H9 (cell line): Measurements from ENCODE around the gene SEC61A1. TPM values are rescaled to one million over a fixed set of nuclear protein-coding genes. Genes with fewer than 3 reads are reported as not detected.

Source experiments
- DNase-seq: peaks from one replicate; pipeline ENCODE4 v3.0.0-alpha.2; 2017
- H2AFZ ChIP-seq: one replicate; pipeline ENCODE4 v1.6.1; 2013; ENCODE audit warnings: mild to moderate bottlenecking, low read length, control low read depth, moderate library complexity
- H2AK5ac ChIP-seq: 2 replicates; pipeline ENCODE4 v1.6.1; 2013; ENCODE audit warnings: low read length, control low read depth, mixed read lengths; ENCODE audit not compliant: insufficient read length
- H2BK120ac ChIP-seq: one replicate; pipeline ENCODE4 v1.6.1; 2013; ENCODE audit warnings: low read depth, mild to moderate bottlenecking, low read length, control low read depth, inconsistent platforms; ENCODE audit not compliant: poor library complexity, severe bottlenecking
- H2BK12ac ChIP-seq: 2 replicates; pipeline ENCODE4 v1.6.1; 2013; ENCODE audit warnings: low read length, control low read depth, mixed read lengths, low read depth; ENCODE audit not compliant: insufficient read length
- H2BK15ac ChIP-seq: 2 replicates; pipeline ENCODE4 v1.6.1; 2013; ENCODE audit warnings: low read depth, low read length, control low read depth
- H2BK20ac ChIP-seq: one replicate; pipeline ENCODE4 v1.6.1; 2013; ENCODE audit warnings: low read depth, mild to moderate bottlenecking, low read length, control low read depth, inconsistent platforms; ENCODE audit not compliant: poor library complexity, severe bottlenecking
- H2BK5ac ChIP-seq: 2 replicates; pipeline ENCODE4 v1.6.1; 2013; ENCODE audit warnings: low read length, control low read depth, mixed read lengths; ENCODE audit not compliant: insufficient read length
- H3K14ac ChIP-seq: 2 replicates; pipeline ENCODE4 v1.6.1; 2013; ENCODE audit warnings: low read length, control low read depth; ENCODE audit not compliant: insufficient read depth
- H3K18ac ChIP-seq: 2 replicates; pipeline ENCODE4 v1.6.1; 2013; ENCODE audit warnings: low read depth, mild to moderate bottlenecking, mixed read lengths, low read length, control low read depth; ENCODE audit not compliant: insufficient read length
- H3K23ac ChIP-seq: 2 replicates; pipeline ENCODE4 v1.6.1; 2013; ENCODE audit warnings: low read length, control low read depth, mixed read lengths, low read depth; ENCODE audit not compliant: insufficient read length
- H3K23me2 ChIP-seq: 2 replicates; pipeline ENCODE4 v1.6.1; 2013; ENCODE audit warnings: low read depth, mild to moderate bottlenecking, mixed read lengths, low read length, control low read depth; ENCODE audit not compliant: insufficient read length, poor library complexity, severe bottlenecking
- H3K27ac ChIP-seq: 2 replicates; pipeline ENCODE4 v1.5.1; 2013; ENCODE audit warnings: low read length, control low read depth, mixed read lengths, low read depth; ENCODE audit not compliant: insufficient read length
- H3K27me3 ChIP-seq: 2 replicates; pipeline ENCODE4 v1.6.1; 2013; ENCODE audit warnings: low read length, control low read depth, inconsistent platforms; ENCODE audit not compliant: insufficient read depth
- H3K4ac ChIP-seq: 2 replicates; pipeline ENCODE4 v1.6.1; 2013; ENCODE audit warnings: low read depth, mild to moderate bottlenecking, control low read depth, inconsistent platforms, low read length, moderate library complexity
- H3K4me1 ChIP-seq: 2 replicates; pipeline ENCODE4 v1.6.1; 2013; ENCODE audit warnings: low read length, control low read depth, inconsistent platforms; ENCODE audit not compliant: insufficient read depth
- H3K4me2 ChIP-seq: 2 replicates; pipeline ENCODE4 v1.6.1; 2013; ENCODE audit warnings: low read length, control low read depth, mixed read lengths; ENCODE audit not compliant: insufficient read length, insufficient read depth
- H3K56ac ChIP-seq: 2 replicates; pipeline ENCODE4 v1.6.1; 2013; ENCODE audit warnings: low read depth, mild to moderate bottlenecking, mixed read lengths, low read length, control low read depth; ENCODE audit not compliant: insufficient read length
- H3K79me1 ChIP-seq: 2 replicates; pipeline ENCODE4 v1.6.1; 2013; ENCODE audit warnings: low read depth, mild to moderate bottlenecking, moderate library complexity, low read length, control low read depth, inconsistent platforms; ENCODE audit not compliant: insufficient read depth, poor library complexity, severe bottlenecking
- H3K79me2 ChIP-seq: 2 replicates; pipeline ENCODE4 v1.6.1; 2013; ENCODE audit warnings: low read length, control low read depth, inconsistent platforms; ENCODE audit not compliant: insufficient read depth
- H3K9ac ChIP-seq: 2 replicates; pipeline ENCODE4 v1.6.1; 2013; ENCODE audit warnings: low read length, control low read depth, mixed read lengths; ENCODE audit not compliant: insufficient read length; ENCODE audit errors: extremely low read depth
- H3K9me3 ChIP-seq: one replicate; pipeline ENCODE4 v1.6.1; 2013; ENCODE audit warnings: low read depth, low read length, inconsistent platforms; ENCODE audit not compliant: control insufficient read depth
- H3T11ph ChIP-seq: one replicate; pipeline ENCODE4 v1.6.1; 2013; ENCODE audit warnings: mild to moderate bottlenecking, low read length, control low read depth, inconsistent platforms
- H4K20me1 ChIP-seq: one replicate; pipeline ENCODE4 v1.6.1; 2013; ENCODE audit not compliant: control insufficient read depth, insufficient read length, insufficient read depth
- H4K5ac ChIP-seq: 2 replicates; pipeline ENCODE4 v1.6.1; 2013; ENCODE audit warnings: low read depth, mild to moderate bottlenecking, mixed read lengths, low read length, control low read depth; ENCODE audit not compliant: insufficient read length
- H4K8ac ChIP-seq: replicated peaks from 2 replicates; pipeline ENCODE4 v1.6.1; 2013; ENCODE audit warnings: low read length, control low read depth, mixed read lengths, low read depth; ENCODE audit not compliant: insufficient read length
- H4K91ac ChIP-seq: 2 replicates; pipeline ENCODE4 v1.6.1; 2013; ENCODE audit warnings: low read depth, mild to moderate bottlenecking, moderate library complexity, mixed read lengths, low read length, control low read depth; ENCODE audit not compliant: insufficient read length
- H3K27ac Mint-ChIP-seq, 3 experiments: 2 replicates in 2 of 3; 3 replicates in 1 of 3; pipeline ENCODE4 v1.8.0; 2020 to 2021; ENCODE audit warnings: mixed read lengths in 3 of 3, mild to moderate bottlenecking in 1 of 3, moderate library complexity in 1 of 3
- H3K27me3 Mint-ChIP-seq: 2 replicates; pipeline ENCODE4 v1.8.0; 2021; ENCODE audit warnings: low read depth, mild to moderate bottlenecking, moderate library complexity, mixed read lengths
- H3K36me3 Mint-ChIP-seq, 3 experiments: 2 replicates in 2 of 3; 3 replicates in 1 of 3; pipeline ENCODE4 v1.8.0; 2020 to 2021; ENCODE audit warnings: low read depth in 3 of 3, mixed read lengths in 3 of 3; ENCODE audit not compliant: insufficient read depth in 1 of 3
- H3K4me1 Mint-ChIP-seq, 2 experiments: 2 replicates each; pipeline ENCODE4 v1.8.0; 2020; ENCODE audit warnings: mixed read lengths in 2 of 2
- H3K4me3 Mint-ChIP-seq, 2 experiments: 2 replicates in 1 of 2; 3 replicates in 1 of 2; pipeline ENCODE4 v1.8.0; 2020 to 2021; ENCODE audit warnings: mild to moderate bottlenecking in 2 of 2, mixed read lengths in 2 of 2, moderate library complexity in 1 of 2
- H3K9me3 Mint-ChIP-seq, 2 experiments: 2 replicates in 1 of 2; 3 replicates in 1 of 2; pipeline ENCODE4 v1.8.0; 2020; ENCODE audit warnings: mild to moderate bottlenecking in 2 of 2, mixed read lengths in 2 of 2, moderate library complexity in 1 of 2
- CTCF ChIP-seq: fragments of 200-600 bp; sonication (generic); conservative IDR thresholded peaks from 3 replicates; pipeline ENCODE4 v1.8.0; 2021; ENCODE audit warnings: antibody characterized with exemption, mild to moderate bottlenecking
- WGBS: extraction: QIAGEN DNeasy Blood & Tissue Kit; methylation state at CpG from one replicate; pipeline ENCODE4 v1.1.7; 2013; ENCODE audit warnings: missing lambda C conversion rate, low lambda C conversion rate, mixed read lengths; ENCODE audit not compliant: insufficient read length; ENCODE audit errors: extremely low coverage; 5-methylcytosine and 5-hydroxymethylcytosine counted together
- total RNA-seq: library from RNA; stranded (reverse); gene quantifications from 2 replicates; pipeline ENCODE4 v1.2.1, GENCODE V29; 2021

SEC61A1 gene
- total RNA-seq, 1 experiment from 2014 or later, result 146 TPM

GRCh38 chr3:128113817-128114794, 61.9 kb downstream of the SEC61A1 start:
- Histone ChIP-seq H2BK5ac (no peak overlapping the region), H3T11ph (no peak overlapping the region), H3K79me2 (0 out of 2 replicates have a peak, but pooled peaks cover 2% of the 10 kb centered on the region), H4K91ac (no peak overlapping the region), H2AFZ (no peak overlapping the region), H3K18ac (no peak overlapping the region), H2BK120ac (no peak overlapping the region), H3K23me2 (no peaks in the 10 kb centered on the region), H3K9ac (no peak overlapping the region), H3K27ac (no peak overlapping the region), H2AK5ac (no peak overlapping the region), H3K27me3 (no peaks in the 10 kb centered on the region), H4K20me1 (no peaks in the 10 kb centered on the region), H2BK20ac (no peak overlapping the region), H4K5ac (no peak overlapping the region), H2BK12ac (no peak overlapping the region), H3K79me1 (peaks cover 3% of the 10 kb centered on the region), H2BK15ac (no peak overlapping the region), H3K56ac (no peak overlapping the region), H3K23ac (no peak overlapping the region), H3K14ac (no peak overlapping the region), H3K4me2 (no peak overlapping the region), H3K4me1 (no peaks in the 10 kb centered on the region), H3K9me3 (no peaks in the 10 kb centered on the region), H4K8ac (no peak overlapping the region), H3K4ac (no peak overlapping the region)
- no peaks in the 10 kb centered on the region for H3K9me3 Mint-ChIP-seq
- no peak overlapping the region for H3K4me3 Mint-ChIP-seq
- TF ChIP-seq CTCF, result no peak
- no CpG with 5 or more reads among the region's 9 CpGs for WGBS
- peak overlapping the region in 1 of 3 experiments; percentile 73; a peak in 1 of 7 replicates for H3K27ac Mint-ChIP-seq
- DNase-seq, result no peak
- H3K36me3 Mint-ChIP-seq, result peaks cover 30 to 79% (median 73%) of the 10 kb centered on the region in 3 experiments
- peaks cover 3 to 9% of the 10 kb centered on the region in 2 experiments; a peak in 1 of 4 replicates for H3K4me1 Mint-ChIP-seq
- H3K27me3 Mint-ChIP-seq, result no peaks in the 10 kb centered on the region

Other genes starting within 250 kb of the SEC61A1 start
- gene MGLL, start 229.9 kb upstream of the SEC61A1 start, total RNA-seq, result 0.11 and 0.22 TPM in 2 replicates
- gene KBTBD12, start 137.2 kb upstream of the SEC61A1 start, total RNA-seq, result not detected in 2 replicates
- gene RUVBL1, start 71.4 kb downstream of the SEC61A1 start, total RNA-seq, result 99.6 and 99.7 TPM in 2 replicates
- 9.5 and 10.2 TPM in 2 replicates for gene EEFSEC, start 101.0 kb downstream of the SEC61A1 start, total RNA-seq